HG03139 (cell line): Measurements from ENCODE around the gene PSMF1.

Experiments
- ATAC-seq: cut with Tn5 transposase; IDR thresholded peaks from one replicate; pipeline ENCODE4 v1.9.1; 2021; ENCODE audit not compliant: unreplicated experiment

PSMF1 gene

DNA sequence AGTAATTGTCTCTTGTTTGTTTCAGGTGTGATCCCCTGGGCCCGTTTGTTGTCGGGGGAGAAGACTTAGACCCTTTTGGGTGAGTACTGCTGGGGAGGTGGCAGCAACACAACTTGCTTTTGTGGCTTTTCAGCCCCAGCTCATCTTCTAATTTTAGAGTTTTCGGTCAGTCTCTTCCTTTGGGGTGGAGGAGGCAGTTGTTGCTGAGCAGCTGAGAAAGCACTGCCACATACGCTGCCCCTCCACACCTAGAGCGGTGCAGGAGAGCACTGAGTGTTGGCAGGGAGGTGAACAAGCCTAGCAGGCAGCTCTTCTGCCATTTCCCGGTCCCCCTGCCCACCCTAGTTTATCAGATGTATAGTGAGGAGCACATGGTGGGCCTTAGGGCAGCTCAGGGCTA lies 44.7 kb downstream of the PSMF1 start:
- ATAC-seq, result no peak

DNA sequence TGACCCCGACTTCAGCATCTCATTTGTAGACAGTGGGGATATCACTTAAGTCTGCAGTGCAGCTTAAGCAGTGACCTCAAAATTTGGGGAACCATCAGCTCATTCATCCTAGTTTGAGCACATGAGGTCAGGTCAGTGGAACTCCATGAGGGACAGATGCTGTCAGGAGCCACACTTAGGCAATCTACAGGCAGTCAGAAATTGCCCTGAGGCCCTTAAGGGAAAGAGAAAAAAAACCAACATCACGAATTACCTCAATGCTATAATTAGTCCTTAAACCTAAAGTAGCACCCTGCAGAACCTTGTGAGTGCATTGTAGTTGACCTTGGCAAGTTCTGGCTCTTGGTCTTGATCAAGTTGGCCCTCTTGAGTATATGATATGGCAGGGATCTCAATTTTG lies 45.3 kb downstream of the PSMF1 start:
- ATAC-seq, result no peak

DNA sequence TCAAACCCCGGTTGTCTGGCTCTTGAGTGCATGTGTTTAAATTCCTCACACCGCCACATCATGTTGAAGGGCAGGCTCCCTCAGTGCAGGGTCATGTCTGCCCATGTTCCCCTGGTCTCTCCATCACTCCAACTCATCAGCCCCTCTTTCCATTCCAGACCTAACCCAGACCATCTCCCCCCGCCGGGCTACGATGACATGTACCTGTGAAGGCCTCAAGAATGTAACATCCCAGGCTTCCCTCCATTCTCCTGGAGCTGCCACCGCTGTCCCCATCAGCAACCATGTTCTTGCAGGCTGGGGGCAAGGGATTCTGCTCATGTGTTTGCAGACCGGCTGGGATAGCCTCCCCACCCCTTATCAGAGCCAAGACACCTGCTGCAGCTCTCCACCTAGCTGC lies 46.5 kb downstream of the PSMF1 start:
- ATAC-seq, result no peak

GRCh38 chr20:1165521-1165920 lies 47.1 kb downstream of the PSMF1 start:
- no peak for ATAC-seq

GRCh38 chr20:1165941-1166340 lies 47.5 kb downstream of the PSMF1 start:
- no peak for ATAC-seq

DNA sequence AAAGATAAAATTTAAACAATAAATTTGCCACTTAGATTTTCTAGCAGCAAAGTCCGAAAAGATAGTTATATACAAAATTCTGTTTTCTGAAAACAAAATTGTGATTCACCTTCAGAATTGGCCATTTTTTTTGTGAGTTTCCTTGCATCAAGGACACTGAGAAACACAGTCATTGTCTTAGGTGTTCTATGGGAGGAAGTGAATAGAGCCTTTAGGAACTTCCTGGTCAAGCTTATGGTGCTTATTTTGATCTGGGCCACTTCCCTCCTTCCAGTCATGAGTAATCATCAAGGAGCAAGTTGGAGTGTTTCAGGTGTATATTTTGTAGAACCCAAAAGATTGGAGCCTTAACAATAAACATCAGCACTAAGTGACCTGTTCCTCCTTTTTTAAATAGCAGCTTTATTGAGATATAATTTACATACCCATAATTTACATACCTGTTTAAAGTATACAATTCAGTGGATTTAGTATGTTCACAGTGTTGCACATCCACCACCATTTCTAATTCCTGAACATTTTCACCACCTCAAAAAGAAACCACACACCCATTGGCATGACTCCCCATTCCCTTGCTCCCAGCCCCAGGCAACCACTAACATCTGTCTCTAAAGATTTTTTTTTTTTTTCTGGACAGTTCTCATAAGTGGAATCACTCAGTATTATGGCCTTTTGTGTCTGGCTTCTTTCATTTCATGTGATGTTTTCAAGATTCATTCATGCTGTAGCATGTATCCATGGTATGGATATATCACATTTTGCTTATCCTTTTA lies 48.7 kb downstream of the PSMF1 start:
- ATAC-seq, result no peak

GRCh38 chr20:1169224-1169623 lies 50.8 kb downstream of the PSMF1 start:
- ATAC-seq, result no peak

DNA sequence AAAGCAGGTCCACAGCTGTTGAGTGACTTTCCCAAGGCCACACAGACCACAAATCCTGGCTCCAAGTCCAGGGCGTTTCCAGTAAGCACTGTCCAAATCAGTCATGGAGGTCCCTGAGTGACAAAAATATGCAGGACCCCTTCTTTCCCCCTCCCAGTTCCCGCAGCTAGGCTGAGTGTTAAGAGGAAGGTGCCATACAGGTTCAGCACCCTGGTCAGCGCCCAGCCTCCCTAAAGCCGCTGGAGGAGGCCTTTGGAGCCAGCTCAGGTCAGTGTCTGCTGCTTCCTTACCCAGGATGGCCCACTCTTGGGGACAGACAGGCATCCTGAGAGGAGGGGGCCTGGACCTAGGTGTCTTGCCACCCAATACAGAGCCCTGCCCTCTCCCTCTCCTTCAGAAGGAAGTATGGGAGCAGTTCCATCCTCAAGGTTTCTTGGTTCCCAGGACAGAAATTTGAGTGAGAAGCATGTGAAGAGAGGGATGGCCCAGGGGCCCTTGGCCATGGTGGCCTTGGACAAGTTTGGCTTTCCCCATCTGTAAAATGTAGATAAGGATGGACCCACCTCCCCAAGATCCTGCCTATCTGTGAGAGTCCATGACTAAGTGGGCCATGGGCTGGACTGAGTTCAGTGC lies 53.2 kb downstream of the PSMF1 start:
- no peak for ATAC-seq

GRCh38 chr20:1173698-1174097 lies 55.3 kb downstream of the PSMF1 start:
- ATAC-seq, result no peak

GRCh38 chr20:1174787-1175186 lies 56.4 kb downstream of the PSMF1 start:
- ATAC-seq, result no peak

DNA sequence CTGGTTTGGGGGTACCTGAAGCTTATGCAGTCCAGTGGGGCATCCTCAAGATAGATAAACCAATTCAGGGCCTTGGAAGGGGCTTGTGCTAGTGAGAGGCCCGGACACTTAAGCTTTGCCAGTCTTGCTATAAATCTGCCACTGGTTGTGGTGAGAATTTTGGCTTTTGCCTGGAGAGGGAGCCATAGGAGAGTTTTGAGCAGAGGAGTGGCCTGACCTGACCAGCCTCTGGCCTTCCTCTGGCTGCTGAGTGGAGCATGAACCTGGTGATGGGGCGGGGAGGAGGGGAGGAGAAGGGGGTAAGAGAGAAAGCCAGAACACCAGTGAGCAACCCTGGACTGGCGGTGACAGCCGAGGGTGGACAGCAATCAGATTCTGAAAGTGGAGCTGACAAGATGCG lies 59.3 kb downstream of the PSMF1 start:
- ATAC-seq, result no peak

DNA sequence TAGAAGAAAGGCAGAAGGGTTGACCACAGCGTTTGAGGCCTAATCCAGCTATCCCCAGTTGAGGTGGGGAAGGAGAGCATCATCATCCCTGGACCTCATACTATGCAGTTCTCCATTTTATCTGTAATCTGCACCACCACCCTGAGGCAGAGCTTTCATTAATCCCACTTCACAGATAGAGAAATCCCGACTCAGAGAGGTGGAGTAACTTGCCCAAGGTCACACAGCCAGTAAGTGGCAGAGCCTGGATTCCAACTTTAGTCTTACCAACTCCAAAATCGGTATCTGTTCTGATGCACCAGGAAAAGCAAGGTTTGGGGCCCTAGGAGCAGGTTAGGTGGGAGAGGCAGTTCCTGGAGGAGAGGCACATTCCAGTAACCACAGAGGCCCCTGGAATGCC lies 59.7 kb downstream of the PSMF1 start:
- ATAC-seq, result no peak

DNA sequence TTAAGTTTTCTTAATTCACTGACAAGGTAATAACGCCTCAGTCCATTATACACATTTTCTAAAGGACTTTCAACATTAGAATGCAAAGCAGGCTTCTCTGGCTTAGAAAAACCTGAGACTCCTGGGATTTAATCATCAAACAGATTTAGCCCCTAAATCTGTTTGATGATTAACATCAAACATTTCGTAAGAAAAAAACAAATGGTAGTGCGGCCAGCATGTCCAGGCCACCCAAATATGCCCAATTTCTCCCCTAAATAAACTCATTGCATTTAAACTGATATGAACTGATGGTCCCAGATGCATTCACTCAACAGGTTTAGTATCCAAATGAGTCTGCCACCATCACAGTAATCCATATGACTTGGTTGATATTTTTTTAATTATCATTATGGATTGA lies 60.2 kb downstream of the PSMF1 start:
- no peak for ATAC-seq

DNA sequence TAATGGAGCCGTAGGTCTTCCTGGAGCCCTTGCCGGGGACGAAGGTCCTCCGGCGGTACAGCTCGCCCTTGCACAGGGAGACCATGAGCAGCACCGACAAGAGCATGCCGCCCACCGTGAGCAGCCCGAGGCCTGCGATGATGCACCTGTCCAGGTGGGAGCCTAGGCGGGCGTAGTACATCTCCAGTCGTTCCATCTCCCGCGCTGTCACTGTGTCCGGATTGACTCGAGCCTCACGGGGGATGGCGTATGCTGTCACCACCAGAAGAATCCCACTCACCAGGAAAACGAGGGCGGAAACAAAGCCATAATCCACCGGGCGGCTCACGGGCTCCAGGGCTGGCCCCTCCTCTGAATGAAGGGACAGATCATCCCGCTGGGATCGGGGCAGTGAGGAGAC lies 62.5 kb downstream of the PSMF1 start:
- no peak for ATAC-seq

GRCh38 chr20:1182106-1182505 lies 63.7 kb downstream of the PSMF1 start:
- ATAC-seq, result no peak

DNA sequence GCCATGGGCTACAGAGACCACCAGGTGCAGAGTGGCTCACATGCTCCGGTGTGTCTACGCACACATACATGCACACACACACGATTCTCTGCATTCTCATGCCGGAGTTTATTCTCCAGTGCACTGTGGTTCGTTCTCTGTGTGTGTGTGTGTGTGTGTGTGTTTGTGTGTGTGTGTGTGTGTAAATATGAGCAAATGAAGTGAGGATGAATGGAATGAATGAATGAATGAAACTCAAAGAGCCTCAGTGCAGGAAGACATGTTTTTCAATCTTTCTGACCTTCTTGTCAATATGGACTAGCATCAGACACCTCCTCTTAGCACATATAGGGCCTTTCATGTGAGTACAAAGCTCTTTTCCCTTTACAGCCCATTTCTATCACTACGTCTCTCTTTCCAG lies 64.8 kb downstream of the PSMF1 start:
- no peak for ATAC-seq

- no peak for ATAC-seq
Measured at GRCh38 chr20:1184260-1184637, 65.8 kb downstream of the PSMF1 start.

GRCh38 chr20:1184638-1185315 lies 66.4 kb downstream of the PSMF1 start, which contains the start of gene TMEM74B:
Gene TMEM74B, minus strand, starts transcription at chr20:1184981. Its CDS starts 1,180 bp downstream, at chr20:1183801.
- ATAC-seq, result no peak

DNA sequence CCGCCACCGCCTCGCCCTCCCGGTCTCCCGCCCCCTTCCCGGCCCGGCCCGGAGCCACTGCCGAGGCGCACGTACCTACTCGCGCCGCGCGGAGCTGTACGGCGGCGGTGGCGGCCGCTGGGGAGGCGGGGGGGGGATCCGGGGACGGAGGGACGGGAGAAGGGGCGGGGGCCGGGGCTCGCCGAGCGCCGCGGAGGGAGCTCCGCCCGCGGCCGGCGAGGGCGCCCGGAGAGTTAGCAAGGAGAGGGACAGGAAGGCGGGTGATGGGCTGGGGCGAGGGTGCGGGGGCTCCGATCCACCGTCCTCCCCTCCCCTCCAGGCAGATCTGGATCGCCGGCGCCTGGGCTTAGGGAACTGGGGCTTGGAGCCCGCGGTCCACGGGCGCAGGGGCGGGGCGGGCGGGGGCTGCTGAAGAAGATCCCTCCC lies 66.9 kb downstream of the PSMF1 start:
- ATAC-seq, result no peak

- no peak for ATAC-seq
Measured at GRCh38 chr20:1185790-1186334, 67.5 kb downstream of the PSMF1 start.

GRCh38 chr20:1186367-1186991 lies 68.1 kb downstream of the PSMF1 start:
- no peak for ATAC-seq
